ENCODE measurements around the gene ARFGEF2. TPM values are rescaled to one million over a fixed set of nuclear protein-coding genes. Genes with fewer than 3 reads are reported as not detected.

The ARFGEF2 gene
- total RNA-seq, 1 experiment from 2014 or later, result 17.9 TPM

- no peak overlapping the region for H3K4me3 ChIP-seq (ENCODE audit: insufficient read depth, low read depth, low read length)
- H3K36me3 ChIP-seq (replicated peaks; ENCODE audit: control insufficient read depth, insufficient read depth, low read length), result no peaks in the 10 kb centered on the region
- H3K27me3 ChIP-seq (ENCODE audit: control insufficient read depth, insufficient read depth, low read length), result no peaks in the 10 kb centered on the region; the same call in 1 of the 2 replicates
- no peak for DNase-seq
These were observed 30.1 kb upstream of the ARFGEF2 start for GRCh38 chr20:48891235-48892048.

- H3K36me3 ChIP-seq (replicated peaks; ENCODE audit: control insufficient read depth, insufficient read depth, low read length), result no peaks in the 10 kb centered on the region
- DNase-seq, result no peak
- no peak overlapping the region for H3K4me3 ChIP-seq (ENCODE audit: insufficient read depth, low read depth, low read length)
- H3K27me3 ChIP-seq (ENCODE audit: control insufficient read depth, insufficient read depth, low read length), result no peaks in the 10 kb centered on the region; the same call in 1 of the 2 replicates
These were observed 29.5 kb upstream of the ARFGEF2 start for GRCh38 chr20:48892049-48892470.

DNA sequence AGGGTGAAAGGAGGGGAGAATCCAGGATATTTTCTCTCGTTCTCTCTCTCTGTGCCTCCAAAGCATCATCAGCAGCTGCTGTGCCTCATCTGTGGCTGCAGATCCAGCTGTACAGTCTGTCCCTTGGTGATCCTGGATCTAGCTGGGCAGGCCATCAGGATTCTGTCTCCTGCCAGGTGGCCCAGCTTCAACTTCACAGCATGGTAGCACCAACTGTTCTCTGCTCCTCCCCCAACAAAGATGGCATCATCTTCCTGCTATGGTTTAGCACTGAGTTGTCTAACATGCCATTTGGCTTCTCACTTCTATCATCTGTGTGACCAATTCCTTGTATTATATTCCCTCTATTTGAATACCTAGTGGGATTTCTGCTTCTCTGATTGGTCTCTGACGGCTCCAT, 28.6 kb upstream of the ARFGEF2 start:
- H3K27me3 ChIP-seq (ENCODE audit: control insufficient read depth, insufficient read depth, low read length), result no peaks in the 10 kb centered on the region; the same call in 1 of the 2 replicates
- DNase-seq, result no peak
- H3K4me3 ChIP-seq (ENCODE audit: insufficient read depth, low read depth, low read length), result no peak overlapping the region
- H3K36me3 ChIP-seq (replicated peaks; ENCODE audit: control insufficient read depth, insufficient read depth, low read length), result no peaks in the 10 kb centered on the region

- no peaks in the 10 kb centered on the region for H3K36me3 ChIP-seq (replicated peaks; ENCODE audit: control insufficient read depth, insufficient read depth, low read length)
- DNase-seq, result no peak
- H3K27me3 ChIP-seq (ENCODE audit: control insufficient read depth, insufficient read depth, low read length), result no peaks in the 10 kb centered on the region; the same call in 1 of the 2 replicates
- H3K4me3 ChIP-seq (ENCODE audit: insufficient read depth, low read depth, low read length), result no peak overlapping the region
These were observed 28.1 kb upstream of the ARFGEF2 start for GRCh38 chr20:48893374-48893773.

GRCh38 chr20:48897305-48898010, 24.1 kb upstream of the ARFGEF2 start:
- H3K36me3 ChIP-seq (replicated peaks; ENCODE audit: control insufficient read depth, insufficient read depth, low read length), result no peaks in the 10 kb centered on the region
- peak; percentile 30 for DNase-seq
- no peaks in the 10 kb centered on the region for H3K27me3 ChIP-seq (ENCODE audit: control insufficient read depth, insufficient read depth, low read length)
- H3K4me3 ChIP-seq (ENCODE audit: insufficient read depth, low read depth, low read length), result no peak overlapping the region

GRCh38 chr20:48898210-48898609, 23.3 kb upstream of the ARFGEF2 start:
- no peaks in the 10 kb centered on the region for H3K36me3 ChIP-seq (replicated peaks; ENCODE audit: control insufficient read depth, insufficient read depth, low read length)
- no peaks in the 10 kb centered on the region for H3K27me3 ChIP-seq (ENCODE audit: control insufficient read depth, insufficient read depth, low read length)
- no peak overlapping the region for H3K4me3 ChIP-seq (ENCODE audit: insufficient read depth, low read depth, low read length)
- no peak for DNase-seq

DNA sequence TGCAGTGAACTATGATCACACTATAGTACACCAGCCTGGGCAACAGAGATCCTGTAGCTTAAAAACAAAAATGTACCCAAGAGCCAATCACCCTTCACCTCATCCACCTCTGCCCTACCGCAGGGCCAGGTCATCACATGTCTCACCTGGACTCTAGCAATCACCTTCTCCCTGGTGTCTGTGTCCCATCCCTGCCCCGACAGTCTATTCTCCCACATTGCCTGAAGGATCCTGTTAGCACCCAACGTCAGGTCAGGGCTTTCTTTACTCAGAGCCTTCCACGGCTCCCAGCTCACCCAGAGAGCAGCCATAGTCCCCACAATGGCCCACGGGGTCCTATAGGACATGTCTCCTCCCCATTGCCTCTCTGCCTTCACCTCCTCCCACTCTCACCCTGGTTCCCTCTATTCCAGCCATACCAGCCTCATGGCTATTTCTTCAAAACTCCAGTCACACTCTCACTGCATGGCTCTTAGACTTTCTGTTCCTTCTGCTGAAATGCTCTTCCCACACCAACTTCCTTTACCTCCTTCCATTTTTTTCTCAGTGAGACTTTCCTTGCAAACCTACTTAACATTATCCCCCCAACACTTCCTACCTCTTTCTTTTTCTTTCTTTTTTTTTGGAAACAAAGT, 22.5 kb upstream of the ARFGEF2 start:
- DNase-seq, result no peak
- no peaks in the 10 kb centered on the region for H3K27me3 ChIP-seq (ENCODE audit: control insufficient read depth, insufficient read depth, low read length)
- no peaks in the 10 kb centered on the region for H3K36me3 ChIP-seq (replicated peaks; ENCODE audit: control insufficient read depth, insufficient read depth, low read length)
- H3K4me3 ChIP-seq (ENCODE audit: insufficient read depth, low read depth, low read length), result no peak overlapping the region

DNA sequence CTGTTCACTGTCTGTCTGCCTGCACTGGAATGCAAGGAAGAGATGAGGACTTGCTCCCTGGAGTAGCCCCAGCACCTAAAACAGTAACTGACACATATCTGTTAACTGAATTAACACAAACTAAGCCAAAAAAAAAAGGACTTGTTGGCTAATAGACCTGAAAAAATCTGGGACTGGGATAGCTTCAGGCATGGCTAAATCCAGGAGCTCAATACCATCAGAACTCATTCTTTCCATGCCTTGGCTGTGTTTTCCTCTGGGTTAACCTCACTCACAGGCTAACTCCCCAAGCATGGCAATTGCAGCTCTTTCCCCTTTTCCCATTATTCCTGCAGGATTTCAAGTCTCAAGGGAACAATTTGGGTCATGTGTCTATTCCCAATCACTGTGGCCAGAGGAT, 21.6 kb upstream of the ARFGEF2 start:
- H3K4me3 ChIP-seq (ENCODE audit: insufficient read depth, low read depth, low read length), result no peak overlapping the region
- DNase-seq, result no peak
- H3K36me3 ChIP-seq (replicated peaks; ENCODE audit: control insufficient read depth, insufficient read depth, low read length), result no peaks in the 10 kb centered on the region
- no peaks in the 10 kb centered on the region for H3K27me3 ChIP-seq (ENCODE audit: control insufficient read depth, insufficient read depth, low read length)

DNA sequence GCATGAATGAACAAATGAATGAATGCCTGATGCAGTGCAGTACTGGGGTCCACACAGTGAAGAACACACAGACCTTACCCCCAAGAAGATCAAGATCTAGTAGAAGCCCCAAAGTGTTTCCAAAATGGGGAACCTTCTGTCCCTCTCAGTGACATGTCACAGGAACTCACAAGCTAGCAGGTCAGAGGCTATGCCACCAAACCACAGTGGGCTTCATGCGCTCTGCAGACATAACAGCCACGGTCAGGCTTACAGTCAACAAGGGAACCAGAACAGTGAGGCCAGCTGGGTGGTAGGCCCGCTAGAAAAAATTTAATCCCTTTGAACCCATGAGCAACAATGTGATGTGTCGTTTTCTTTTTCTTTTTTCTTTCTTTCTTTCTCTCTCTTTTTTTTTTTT, 20.2 kb upstream of the ARFGEF2 start:
- no peak overlapping the region for H3K4me3 ChIP-seq (ENCODE audit: insufficient read depth, low read depth, low read length)
- no peaks in the 10 kb centered on the region for H3K36me3 ChIP-seq (replicated peaks; ENCODE audit: control insufficient read depth, insufficient read depth, low read length)
- DNase-seq, result no peak
- no peaks in the 10 kb centered on the region for H3K27me3 ChIP-seq (ENCODE audit: control insufficient read depth, insufficient read depth, low read length)

DNA sequence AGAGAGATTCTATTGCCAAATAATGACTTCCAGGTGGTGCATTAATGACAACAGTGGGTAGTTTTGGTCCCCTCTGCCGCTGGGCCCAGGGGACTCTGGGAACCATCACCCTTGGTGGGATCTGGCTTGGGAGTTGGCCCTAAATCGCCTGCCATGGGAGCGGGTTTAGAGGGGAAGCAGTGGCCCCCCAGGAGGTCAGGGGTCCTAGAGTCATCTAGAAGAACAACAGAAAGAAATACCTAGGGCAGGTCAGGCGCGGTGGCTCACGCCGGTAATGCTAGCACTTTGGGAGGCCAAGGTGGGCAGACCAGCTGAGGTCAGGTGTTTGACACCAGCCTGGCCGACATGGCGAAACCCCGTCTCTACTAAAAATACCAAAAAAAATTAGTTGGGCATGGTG, 17.8 kb upstream of the ARFGEF2 start:
- DNase-seq, result no peak
- no peaks in the 10 kb centered on the region for H3K27me3 ChIP-seq (ENCODE audit: control insufficient read depth, insufficient read depth, low read length)
- no peak overlapping the region for H3K4me3 ChIP-seq (ENCODE audit: insufficient read depth, low read depth, low read length)
- no peaks in the 10 kb centered on the region for H3K36me3 ChIP-seq (replicated peaks; ENCODE audit: control insufficient read depth, insufficient read depth, low read length)

GRCh38 chr20:48904566-48905296, 16.8 kb upstream of the ARFGEF2 start:
- Histone ChIP-seq H3K27me3 (ENCODE audit: control insufficient read depth, insufficient read depth, low read length) (no peaks in the 10 kb centered on the region), H3K36me3 (replicated peaks; ENCODE audit: control insufficient read depth, insufficient read depth, low read length) (no peaks in the 10 kb centered on the region), H3K4me3 (ENCODE audit: insufficient read depth, low read depth, low read length) (0 out of 2 replicates have a peak overlapping the region, but pooled peaks have one; percentile 0)
- DNase-seq, result peak; percentile 75

- DNase-seq, result no peak
- Histone ChIP-seq H3K4me3 (ENCODE audit: insufficient read depth, low read depth, low read length) (no peak overlapping the region), H3K36me3 (replicated peaks; ENCODE audit: control insufficient read depth, insufficient read depth, low read length) (no peaks in the 10 kb centered on the region), H3K27me3 (ENCODE audit: control insufficient read depth, insufficient read depth, low read length) (no peaks in the 10 kb centered on the region)
These were observed 16.2 kb upstream of the ARFGEF2 start for GRCh38 chr20:48905297-48905647.

DNA sequence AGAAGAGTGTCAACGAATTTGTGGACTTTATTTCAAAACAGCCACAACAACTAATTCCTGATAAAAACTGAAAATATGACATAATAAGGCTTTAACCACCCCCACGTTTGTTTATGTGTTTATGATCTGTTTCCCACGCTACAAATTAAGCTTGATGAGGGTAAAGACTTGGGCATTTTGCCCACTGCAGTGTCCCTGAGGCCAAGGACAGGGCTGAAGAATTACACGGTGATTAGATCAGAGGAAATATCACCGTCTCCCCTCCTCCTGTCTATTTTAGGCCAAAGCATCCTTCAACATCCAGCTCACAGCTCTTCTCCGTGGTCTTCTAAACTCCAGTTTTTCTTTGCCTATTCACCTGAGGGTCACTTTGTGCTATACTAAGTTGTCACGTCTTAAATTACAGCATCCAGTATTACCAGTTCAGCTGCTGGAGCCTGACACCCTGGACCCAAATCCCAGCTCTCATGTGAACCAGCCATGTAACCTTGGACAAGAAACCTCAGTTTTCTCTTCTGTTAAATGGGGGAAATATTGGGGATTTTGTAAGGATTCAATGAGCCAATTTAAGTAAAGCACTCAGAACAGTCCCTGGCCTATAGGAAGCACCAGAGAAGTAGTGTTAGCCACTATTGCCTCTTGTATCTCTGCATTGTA, 15.2 kb upstream of the ARFGEF2 start:
- Histone ChIP-seq H3K27me3 (ENCODE audit: control insufficient read depth, insufficient read depth, low read length) (no peaks in the 10 kb centered on the region), H3K36me3 (replicated peaks; ENCODE audit: control insufficient read depth, insufficient read depth, low read length) (no peaks in the 10 kb centered on the region), H3K4me3 (ENCODE audit: insufficient read depth, low read depth, low read length) (no peak overlapping the region)
- DNase-seq, result no peak

Measured in H7 (cell line).